Neural cell (in vitro differentiated cells): ENCODE data around the gene UGT1A4. TPM values are rescaled to one million over a fixed set of nuclear protein-coding genes. Genes with fewer than 3 reads are reported as not detected.

Experiments used
- H2AFZ ChIP-seq: fragments of 200-600, 300-800 bp; sonication (generic), shearing (Covaris generic); 2 replicates; pipeline ENCODE4 v1.6.0; 2014; ENCODE audit warnings: low read depth, mild to moderate bottlenecking, antibody characterized with exemption, low read length, moderate library complexity
- H3F3A ChIP-seq: fragments of 200-600 bp; shearing (Covaris generic); 2 replicates; pipeline ENCODE4 v1.6.1; 2016; ENCODE audit warnings: mild to moderate bottlenecking, moderate library complexity, mixed read lengths, antibody characterized with exemption, low read length; ENCODE audit not compliant: insufficient read depth, poor library complexity, severe bottlenecking
- H3K27ac ChIP-seq: fragments of 200-600, 300-800 bp; sonication (generic), shearing (Covaris generic); 2 replicates; pipeline ENCODE4 v1.5.1; 2014; ENCODE audit warnings: mild to moderate bottlenecking, low read length, moderate library complexity
- H3K27me3 ChIP-seq: fragments of 300-800, 200-600 bp; sonication (generic), shearing (Covaris generic); 2 replicates; pipeline ENCODE4 v1.6.0; 2014; ENCODE audit warnings: mild to moderate bottlenecking, low read depth, low read length, moderate library complexity; ENCODE audit not compliant: insufficient read depth
- H3K36me3 ChIP-seq: fragments of 300-800, 200-600 bp; sonication (generic), shearing (Covaris generic); 2 replicates; pipeline ENCODE4 v1.5.1; 2014; ENCODE audit warnings: mild to moderate bottlenecking, antibody characterized with exemption, low read length, moderate library complexity; ENCODE audit not compliant: insufficient read depth
- H3K4me2 ChIP-seq: fragments of 300-800, 200-600 bp; sonication (generic), shearing (Covaris generic); 2 replicates; pipeline ENCODE4 v1.6.0; 2014; ENCODE audit warnings: mild to moderate bottlenecking, low read length
- H3K4me3 ChIP-seq: fragments of 300-800, 200-600 bp; sonication (generic), shearing (Covaris generic); 2 replicates; pipeline ENCODE4 v1.5.1; 2014; ENCODE audit warnings: mild to moderate bottlenecking, low read length, moderate library complexity
- H3K79me2 ChIP-seq: fragments of 200-600 bp; shearing (Covaris generic); replicated peaks from 2 replicates; pipeline ENCODE4 v1.6.0; 2014; ENCODE audit warnings: mild to moderate bottlenecking, low read length, moderate library complexity; ENCODE audit not compliant: insufficient read depth
- H3K9ac ChIP-seq: fragments of 300-800, 200-600 bp; sonication (generic), shearing (Covaris generic); 2 replicates; pipeline ENCODE4 v1.6.1; 2016; ENCODE audit warnings: mild to moderate bottlenecking, low read length, mixed read lengths
- H3K9me2 ChIP-seq: fragments of 200-600 bp; shearing (Covaris generic); 2 replicates; pipeline ENCODE4 v1.6.1; 2016; ENCODE audit warnings: mild to moderate bottlenecking, low read length, mixed read lengths; ENCODE audit not compliant: insufficient read depth
- H3K9me3 ChIP-seq: fragments of 200-600, 300-800 bp; sonication (generic), shearing (Covaris generic); 2 replicates; pipeline ENCODE4 v1.6.1; 2016; ENCODE audit warnings: mild to moderate bottlenecking, mixed run types, low read length, moderate library complexity, mixed read lengths
- H4K20me1 ChIP-seq: fragments of 200-600 bp; shearing (Covaris generic); 2 replicates; pipeline ENCODE4 v1.6.1; 2016; ENCODE audit warnings: mild to moderate bottlenecking, mixed run types; ENCODE audit not compliant: insufficient read depth
- EP300 ChIP-seq: fragments of 450-650 bp; conservative IDR thresholded peaks from 2 replicates; pipeline ENCODE4 v1.6.1; 2014; ENCODE audit warnings: antibody characterized with exemption, mild to moderate bottlenecking, moderate library complexity; ENCODE audit not compliant: poor library complexity, severe bottlenecking
- EZH2 ChIP-seq: fragments of 200-600, 300-800 bp; shearing (Covaris generic), sonication (generic); IDR thresholded peaks from 2 replicates; pipeline ENCODE4 v1.6.1; 2014; ENCODE audit warnings: antibody characterized with exemption, low read length, borderline replicate concordance, mild to moderate bottlenecking; ENCODE audit not compliant: insufficient read depth, poor library complexity, severe bottlenecking
- MXI1 ChIP-seq: fragments of 450-650 bp; conservative IDR thresholded peaks from 2 replicates; pipeline ENCODE4 v1.6.1; 2014; ENCODE audit warnings: antibody characterized with exemption, mild to moderate bottlenecking; ENCODE audit not compliant: poor library complexity, severe bottlenecking
- POLR2AphosphoS5 ChIP-seq: IDR thresholded peaks from 2 replicates; pipeline ENCODE4 v1.6.1; 2012
- RAD21 ChIP-seq: fragments of 450-650 bp; conservative IDR thresholded peaks from 2 replicates; pipeline ENCODE4 v1.6.1; 2014; ENCODE audit warnings: antibody characterized with exemption, mild to moderate bottlenecking, moderate library complexity
- SMC3 ChIP-seq: fragments of 450-650 bp; conservative IDR thresholded peaks from 2 replicates; pipeline ENCODE4 v1.6.1; 2014; ENCODE audit warnings: antibody characterized with exemption, mild to moderate bottlenecking, moderate library complexity; ENCODE audit not compliant: poor library complexity
- TAF1 ChIP-seq: IDR thresholded peaks from 2 replicates; pipeline ENCODE4 v1.6.1; 2012; ENCODE audit warnings: low read depth
- polyA plus RNA-seq: library from polyadenylated mRNA; depleted of rRNA; stranded (reverse); fragments of >200 nt; gene quantifications from 2 replicates; pipeline ENCODE4 v1.2.3, GENCODE V29; 2014
- TF ChIP-seq, protein P1 (sequence below): fragments of 450-650 bp; IDR thresholded peaks from 2 replicates; pipeline ENCODE4 v1.5.1; 2014; ENCODE audit warnings: antibody characterized with exemption, mild to moderate bottlenecking, moderate library complexity; ENCODE audit not compliant: poor library complexity, severe bottlenecking
- TF ChIP-seq, protein P2 (sequence below): IDR thresholded peaks from 2 replicates; pipeline ENCODE4 v1.6.1; 2012; ENCODE audit warnings: borderline replicate concordance

UGT1A4 gene
- polyA plus RNA-seq, 1 donor from 2014 or later, result not detected

DNA sequence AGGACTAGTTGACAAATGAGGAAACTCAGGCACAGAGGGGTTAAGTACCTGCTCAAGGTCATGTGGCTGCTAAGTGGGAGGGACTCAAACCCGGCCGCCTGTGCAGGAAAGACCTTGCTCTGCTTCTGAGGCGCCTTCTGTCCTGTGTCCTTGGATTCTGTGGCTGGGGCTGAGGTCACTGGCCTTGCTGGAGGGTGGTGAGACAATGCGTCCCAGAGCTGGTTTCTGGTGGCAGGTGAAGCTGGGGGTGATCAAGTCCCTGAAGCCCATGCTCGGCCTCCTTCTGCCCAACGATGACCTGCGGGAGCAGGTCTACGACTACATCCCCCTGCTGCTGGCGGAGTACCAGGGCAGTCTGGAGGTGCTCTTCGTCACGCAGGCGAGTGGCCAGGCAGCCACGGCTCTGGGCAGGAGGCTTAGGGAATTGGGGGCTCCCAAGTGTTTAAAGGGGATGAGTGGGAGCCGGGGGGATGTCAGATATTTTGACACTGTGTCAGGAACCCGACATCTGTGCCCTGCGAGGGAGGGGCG, 75.7 kb downstream of the UGT1A4 start:
- Histone ChIP-seq H3K27ac (no peak overlapping the region), H3K36me3 (no peaks in the 10 kb centered on the region), H3K27me3 (no peaks in the 10 kb centered on the region), H3K4me3 (no peak overlapping the region), H4K20me1 (no peaks in the 10 kb centered on the region), H2AFZ (no peak overlapping the region), H3K4me2 (no peak overlapping the region), H3K9me3 (no peaks in the 10 kb centered on the region), H3K9me2 (no peaks in the 10 kb centered on the region), H3F3A (no peaks in the 10 kb centered on the region), H3K9ac (no peak overlapping the region), H3K79me2 (no peaks in the 10 kb centered on the region)
- no peak for TF ChIP-seq MXI1
- TF ChIP-seq, protein P1, sequence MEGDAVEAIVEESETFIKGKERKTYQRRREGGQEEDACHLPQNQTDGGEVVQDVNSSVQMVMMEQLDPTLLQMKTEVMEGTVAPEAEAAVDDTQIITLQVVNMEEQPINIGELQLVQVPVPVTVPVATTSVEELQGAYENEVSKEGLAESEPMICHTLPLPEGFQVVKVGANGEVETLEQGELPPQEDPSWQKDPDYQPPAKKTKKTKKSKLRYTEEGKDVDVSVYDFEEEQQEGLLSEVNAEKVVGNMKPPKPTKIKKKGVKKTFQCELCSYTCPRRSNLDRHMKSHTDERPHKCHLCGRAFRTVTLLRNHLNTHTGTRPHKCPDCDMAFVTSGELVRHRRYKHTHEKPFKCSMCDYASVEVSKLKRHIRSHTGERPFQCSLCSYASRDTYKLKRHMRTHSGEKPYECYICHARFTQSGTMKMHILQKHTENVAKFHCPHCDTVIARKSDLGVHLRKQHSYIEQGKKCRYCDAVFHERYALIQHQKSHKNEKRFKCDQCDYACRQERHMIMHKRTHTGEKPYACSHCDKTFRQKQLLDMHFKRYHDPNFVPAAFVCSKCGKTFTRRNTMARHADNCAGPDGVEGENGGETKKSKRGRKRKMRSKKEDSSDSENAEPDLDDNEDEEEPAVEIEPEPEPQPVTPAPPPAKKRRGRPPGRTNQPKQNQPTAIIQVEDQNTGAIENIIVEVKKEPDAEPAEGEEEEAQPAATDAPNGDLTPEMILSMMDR, result no peak
- TF ChIP-seq, protein P2, sequence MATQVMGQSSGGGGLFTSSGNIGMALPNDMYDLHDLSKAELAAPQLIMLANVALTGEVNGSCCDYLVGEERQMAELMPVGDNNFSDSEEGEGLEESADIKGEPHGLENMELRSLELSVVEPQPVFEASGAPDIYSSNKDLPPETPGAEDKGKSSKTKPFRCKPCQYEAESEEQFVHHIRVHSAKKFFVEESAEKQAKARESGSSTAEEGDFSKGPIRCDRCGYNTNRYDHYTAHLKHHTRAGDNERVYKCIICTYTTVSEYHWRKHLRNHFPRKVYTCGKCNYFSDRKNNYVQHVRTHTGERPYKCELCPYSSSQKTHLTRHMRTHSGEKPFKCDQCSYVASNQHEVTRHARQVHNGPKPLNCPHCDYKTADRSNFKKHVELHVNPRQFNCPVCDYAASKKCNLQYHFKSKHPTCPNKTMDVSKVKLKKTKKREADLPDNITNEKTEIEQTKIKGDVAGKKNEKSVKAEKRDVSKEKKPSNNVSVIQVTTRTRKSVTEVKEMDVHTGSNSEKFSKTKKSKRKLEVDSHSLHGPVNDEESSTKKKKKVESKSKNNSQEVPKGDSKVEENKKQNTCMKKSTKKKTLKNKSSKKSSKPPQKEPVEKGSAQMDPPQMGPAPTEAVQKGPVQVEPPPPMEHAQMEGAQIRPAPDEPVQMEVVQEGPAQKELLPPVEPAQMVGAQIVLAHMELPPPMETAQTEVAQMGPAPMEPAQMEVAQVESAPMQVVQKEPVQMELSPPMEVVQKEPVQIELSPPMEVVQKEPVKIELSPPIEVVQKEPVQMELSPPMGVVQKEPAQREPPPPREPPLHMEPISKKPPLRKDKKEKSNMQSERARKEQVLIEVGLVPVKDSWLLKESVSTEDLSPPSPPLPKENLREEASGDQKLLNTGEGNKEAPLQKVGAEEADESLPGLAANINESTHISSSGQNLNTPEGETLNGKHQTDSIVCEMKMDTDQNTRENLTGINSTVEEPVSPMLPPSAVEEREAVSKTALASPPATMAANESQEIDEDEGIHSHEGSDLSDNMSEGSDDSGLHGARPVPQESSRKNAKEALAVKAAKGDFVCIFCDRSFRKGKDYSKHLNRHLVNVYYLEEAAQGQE, result no peak
- TF ChIP-seq POLR2AphosphoS5, result no peak
- no peak for TF ChIP-seq EZH2
- no peak for TF ChIP-seq TAF1
- TF ChIP-seq RAD21, result no peak
- no peak for TF ChIP-seq SMC3
- TF ChIP-seq EP300, result no peak

DNA sequence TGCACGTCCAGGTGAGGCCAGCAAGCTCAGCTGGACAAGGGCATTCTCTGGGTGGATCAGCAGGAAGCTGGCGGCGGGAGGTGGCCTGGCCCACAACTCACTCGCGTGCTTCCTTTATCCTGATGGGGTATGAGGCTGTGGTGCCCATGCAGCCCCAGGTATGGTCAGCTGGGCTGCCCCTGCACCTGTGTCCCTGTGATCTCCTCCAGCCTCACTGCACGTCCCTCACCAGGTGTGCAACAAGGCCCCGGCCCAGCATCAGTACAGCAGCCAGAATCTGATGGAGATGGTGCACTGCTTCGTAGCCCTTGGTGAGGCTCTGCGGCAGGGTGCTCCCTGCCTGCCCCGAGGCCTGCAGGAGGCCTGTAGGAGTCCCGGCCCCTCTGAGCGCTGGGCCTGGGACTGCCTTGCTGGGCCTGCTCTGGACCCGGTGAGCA, 77.2 kb downstream of the UGT1A4 start:
- Histone ChIP-seq H3K4me3 (no peak overlapping the region), H3F3A (no peaks in the 10 kb centered on the region), H3K36me3 (no peaks in the 10 kb centered on the region)

More for the DNA sequence above, 77.2 kb downstream of the UGT1A4 start:
- no peaks in the 10 kb centered on the region for H3K9me2 ChIP-seq
- H3K79me2 ChIP-seq, result no peaks in the 10 kb centered on the region
- H3K27me3 ChIP-seq, result no peaks in the 10 kb centered on the region
- H3K9ac ChIP-seq, result no peak overlapping the region
- TF ChIP-seq EP300, result no peak
- TF ChIP-seq EZH2, result no peak
- no peaks in the 10 kb centered on the region for H3K9me3 ChIP-seq
- no peak overlapping the region for H3K4me2 ChIP-seq
- no peaks in the 10 kb centered on the region for H4K20me1 ChIP-seq
- no peak overlapping the region for H3K27ac ChIP-seq
- no peak overlapping the region for H2AFZ ChIP-seq
